GM19455 (cell line): Measurements from ENCODE around the gene MAN2B2.
"Not testable (repeated sequence)": the region's sequence is repeated elsewhere in the genome, so short reads cannot be mapped to it uniquely, and the experiment has no call there.

ENCODE experiments used
- ATAC-seq: cut with Tn5 transposase; IDR thresholded peaks from one replicate; pipeline ENCODE4 v1.9.1; 2021; ENCODE audit not compliant: unreplicated experiment

Gene MAN2B2

GRCh38 chr4:6613676-6614651 lies 39.0 kb downstream of the MAN2B2 start:
- ATAC-seq, result no peak

- no peak for ATAC-seq
These were observed 39.8 kb downstream of the MAN2B2 start for GRCh38 chr4:6614701-6615230.

- no peak for ATAC-seq
These were observed 41.4 kb downstream of the MAN2B2 start for GRCh38 chr4:6616087-6616995.

- no peak for ATAC-seq
These were observed 42.3 kb downstream of the MAN2B2 start for GRCh38 chr4:6617246-6617645.

GRCh38 chr4:6618386-6619115 lies 43.6 kb downstream of the MAN2B2 start:
- no peak for ATAC-seq

- ATAC-seq, result no peak
These were observed 44.1 kb downstream of the MAN2B2 start for GRCh38 chr4:6619116-6619465.

- ATAC-seq, result no peak
These were observed 44.7 kb downstream of the MAN2B2 start for GRCh38 chr4:6619466-6620255.

GRCh38 chr4:6620296-6620695 lies 45.3 kb downstream of the MAN2B2 start:
- ATAC-seq, result no peak

GRCh38 chr4:6620891-6621555 lies 46.0 kb downstream of the MAN2B2 start:
- no peak for ATAC-seq

GRCh38 chr4:6621556-6621927 lies 46.6 kb downstream of the MAN2B2 start:
- ATAC-seq, result no peak

- ATAC-seq, result no peak
These were observed 47.8 kb downstream of the MAN2B2 start for GRCh38 chr4:6622744-6623143.

GRCh38 chr4:6625256-6625655 lies 50.3 kb downstream of the MAN2B2 start:
- no peak for ATAC-seq

- ATAC-seq, result no peak
These were observed 51.1 kb downstream of the MAN2B2 start for GRCh38 chr4:6626066-6626465.

GRCh38 chr4:6627832-6628231 lies 52.8 kb downstream of the MAN2B2 start:
- ATAC-seq, result no peak

- ATAC-seq, result not testable (repeated sequence)
These were observed 53.5 kb downstream of the MAN2B2 start for GRCh38 chr4:6628484-6628883.

GRCh38 chr4:6632125-6632524 lies 57.1 kb downstream of the MAN2B2 start:
- no peak for ATAC-seq

- no peak for ATAC-seq
These were observed 58.3 kb downstream of the MAN2B2 start for GRCh38 chr4:6633091-6633906.

GRCh38 chr4:6634746-6635145 lies 59.8 kb downstream of the MAN2B2 start:
- ATAC-seq, result no peak
